ENCODE results near the gene MYRF. TPM values are rescaled to one million over a fixed set of nuclear protein-coding genes. Genes with fewer than 3 reads are reported as not detected.
A peak's percentile ranks its signal among the peaks of the same experiment; 100 is the strongest.

The MYRF gene
- total and polyA plus RNA-seq, 9 of the 15 experiments (the other 6 are each of a cell fraction or from before 2014, with no cell fraction given) = 2.3 to 25.8 (median 7.1) TPM

DNA sequence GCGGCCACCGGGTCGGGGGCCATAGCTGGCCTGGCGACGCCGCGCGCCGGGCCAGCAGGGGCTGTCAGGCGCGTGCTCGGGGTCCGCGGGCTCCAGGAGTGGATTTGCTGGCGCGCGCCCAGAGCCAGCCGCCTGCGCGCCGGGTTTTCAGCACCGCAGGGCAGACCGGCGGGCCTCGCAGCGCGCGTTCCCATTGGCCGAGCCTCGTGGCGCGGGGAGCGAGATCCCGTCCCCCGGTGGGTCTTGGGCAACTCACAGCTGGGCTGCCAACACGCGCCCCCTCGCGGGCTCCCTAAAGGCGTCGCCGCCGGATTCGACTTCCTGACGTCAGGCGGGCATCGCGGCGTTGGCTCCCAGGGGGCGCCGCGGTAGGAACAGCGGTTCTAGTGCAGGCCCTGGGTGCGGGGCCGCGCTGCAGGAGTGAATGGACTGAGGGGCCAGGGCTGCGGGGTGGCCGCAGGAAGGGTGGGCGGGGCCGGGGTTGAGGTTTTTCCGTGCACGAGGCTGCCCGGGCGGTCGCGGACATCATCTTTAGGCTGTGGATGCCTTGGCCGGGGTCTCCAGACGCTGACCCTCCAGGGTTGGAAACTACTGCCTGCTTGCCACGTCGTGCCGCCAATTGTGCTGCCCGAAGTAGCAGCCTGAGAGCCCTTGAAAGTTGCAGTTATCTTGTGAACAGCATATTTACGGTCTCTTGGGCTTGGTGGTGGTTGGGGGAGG lies 64.5 kb downstream of the MYRF start, which contains the start of gene FADS1 (continued):
- TF ChIP-seq, protein P1, sequence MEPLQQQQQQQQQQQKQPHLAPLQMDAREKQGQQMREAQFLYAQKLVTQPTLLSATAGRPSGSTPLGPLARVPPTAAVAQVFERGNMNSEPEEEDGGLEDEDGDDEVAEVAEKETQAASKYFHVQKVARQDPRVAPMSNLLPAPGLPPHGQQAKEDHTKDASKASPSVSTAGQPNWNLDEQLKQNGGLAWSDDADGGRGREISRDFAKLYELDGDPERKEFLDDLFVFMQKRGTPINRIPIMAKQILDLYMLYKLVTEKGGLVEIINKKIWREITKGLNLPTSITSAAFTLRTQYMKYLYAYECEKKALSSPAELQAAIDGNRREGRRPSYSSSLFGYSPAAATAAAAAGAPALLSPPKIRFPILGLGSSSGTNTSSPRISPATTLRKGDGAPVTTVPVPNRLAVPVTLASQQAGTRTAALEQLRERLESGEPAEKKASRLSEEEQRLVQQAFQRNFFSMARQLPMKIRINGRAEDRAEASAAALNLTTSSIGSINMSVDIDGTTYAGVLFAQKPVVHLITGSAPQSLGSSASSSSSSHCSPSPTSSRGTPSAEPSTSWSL (CRISPR knock-in tag; IDR thresholded peaks at IDR 0.05; ENCODE audit: borderline replicate concordance) = no peak
- TF ChIP-seq YY1 (IDR thresholded peaks at IDR 0.05; ENCODE audit: borderline replicate concordance in 1 of 3, control insufficient read depth in 1 of 3, extremely low read depth in 1 of 3, insufficient read depth in 3 of 3, insufficient read length in 1 of 3, insufficient replicate concordance in 2 of 3, low read depth in 1 of 3, low read length in 2 of 3) (peak in 2 of 3 experiments; percentile 67 to 73), ZNF140 (CRISPR knock-in tag; IDR thresholded peaks at IDR 0.05) (no peak), JUN (IDR thresholded peaks at IDR 0.05; ENCODE audit: borderline replicate concordance, low read depth, low read length) (peak; percentile 40; the same call in 1 of the 2 replicates), JUN (CRISPR knock-in tag; IDR thresholded peaks at IDR 0.05; ENCODE audit: borderline replicate concordance) (0 out of 2 replicates have a peak, but pooled peaks have one; percentile 12), TBP (optimal IDR thresholded peaks at IDR 0.05; ENCODE audit: low read depth, low read length) (peak; percentile 79), ILF3 (IDR thresholded peaks at IDR 0.05; ENCODE audit: borderline replicate concordance) (peak; percentile 50; the same call in 1 of the 2 replicates), ZNF384 (IDR thresholded peaks at IDR 0.05; ENCODE audit: low read depth, low read length) (peak; percentile 29; the same call in 1 of the 2 replicates), CREBBP (IDR thresholded peaks at IDR 0.05; ENCODE audit: low read depth, low read length) (no peak), ZFP1 (CRISPR knock-in tag; IDR thresholded peaks at IDR 0.05) (no peak), RBM14 (IDR thresholded peaks at IDR 0.05; ENCODE audit: borderline replicate concordance, insufficient read depth, low read depth, low read length) (no peak), ZBTB8A (IDR thresholded peaks at IDR 0.05; ENCODE audit: partially characterized antibody) (no peak), ZSCAN29 (IDR thresholded peaks at IDR 0.05) (peak; percentile 68; the same call in 1 of the 2 replicates), ZNF316 (IDR thresholded peaks at IDR 0.05) (no peak), GTF2F1 (IDR thresholded peaks at IDR 0.05; ENCODE audit: low read depth, low read length) (no peak), MECOM (CRISPR knock-in tag; IDR thresholded peaks at IDR 0.05) (no peak), ZNF184 (CRISPR knock-in tag; IDR thresholded peaks at IDR 0.05) (no peak)
- TF ChIP-seq, protein P2, sequence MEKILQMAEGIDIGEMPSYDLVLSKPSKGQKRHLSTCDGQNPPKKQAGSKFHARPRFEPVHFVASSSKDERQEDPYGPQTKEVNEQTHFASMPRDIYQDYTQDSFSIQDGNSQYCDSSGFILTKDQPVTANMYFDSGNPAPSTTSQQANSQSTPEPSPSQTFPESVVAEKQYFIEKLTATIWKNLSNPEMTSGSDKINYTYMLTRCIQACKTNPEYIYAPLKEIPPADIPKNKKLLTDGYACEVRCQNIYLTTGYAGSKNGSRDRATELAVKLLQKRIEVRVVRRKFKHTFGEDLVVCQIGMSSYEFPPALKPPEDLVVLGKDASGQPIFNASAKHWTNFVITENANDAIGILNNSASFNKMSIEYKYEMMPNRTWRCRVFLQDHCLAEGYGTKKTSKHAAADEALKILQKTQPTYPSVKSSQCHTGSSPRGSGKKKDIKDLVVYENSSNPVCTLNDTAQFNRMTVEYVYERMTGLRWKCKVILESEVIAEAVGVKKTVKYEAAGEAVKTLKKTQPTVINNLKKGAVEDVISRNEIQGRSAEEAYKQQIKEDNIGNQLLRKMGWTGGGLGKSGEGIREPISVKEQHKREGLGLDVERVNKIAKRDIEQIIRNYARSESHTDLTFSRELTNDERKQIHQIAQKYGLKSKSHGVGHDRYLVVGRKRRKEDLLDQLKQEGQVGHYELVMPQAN (IDR thresholded peaks at IDR 0.05; ENCODE audit: borderline replicate concordance) = no peak
- TF ChIP-seq, protein P3, sequence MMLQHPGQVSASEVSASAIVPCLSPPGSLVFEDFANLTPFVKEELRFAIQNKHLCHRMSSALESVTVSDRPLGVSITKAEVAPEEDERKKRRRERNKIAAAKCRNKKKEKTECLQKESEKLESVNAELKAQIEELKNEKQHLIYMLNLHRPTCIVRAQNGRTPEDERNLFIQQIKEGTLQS (IDR thresholded peaks at IDR 0.05) = no peak
- TF ChIP-seq, protein P3 (CRISPR knock-in tag; conservative IDR thresholded peaks at IDR 0.05) = no peak; the same call in 1 of the 2 replicates
- TF ChIP-seq, protein P4, sequence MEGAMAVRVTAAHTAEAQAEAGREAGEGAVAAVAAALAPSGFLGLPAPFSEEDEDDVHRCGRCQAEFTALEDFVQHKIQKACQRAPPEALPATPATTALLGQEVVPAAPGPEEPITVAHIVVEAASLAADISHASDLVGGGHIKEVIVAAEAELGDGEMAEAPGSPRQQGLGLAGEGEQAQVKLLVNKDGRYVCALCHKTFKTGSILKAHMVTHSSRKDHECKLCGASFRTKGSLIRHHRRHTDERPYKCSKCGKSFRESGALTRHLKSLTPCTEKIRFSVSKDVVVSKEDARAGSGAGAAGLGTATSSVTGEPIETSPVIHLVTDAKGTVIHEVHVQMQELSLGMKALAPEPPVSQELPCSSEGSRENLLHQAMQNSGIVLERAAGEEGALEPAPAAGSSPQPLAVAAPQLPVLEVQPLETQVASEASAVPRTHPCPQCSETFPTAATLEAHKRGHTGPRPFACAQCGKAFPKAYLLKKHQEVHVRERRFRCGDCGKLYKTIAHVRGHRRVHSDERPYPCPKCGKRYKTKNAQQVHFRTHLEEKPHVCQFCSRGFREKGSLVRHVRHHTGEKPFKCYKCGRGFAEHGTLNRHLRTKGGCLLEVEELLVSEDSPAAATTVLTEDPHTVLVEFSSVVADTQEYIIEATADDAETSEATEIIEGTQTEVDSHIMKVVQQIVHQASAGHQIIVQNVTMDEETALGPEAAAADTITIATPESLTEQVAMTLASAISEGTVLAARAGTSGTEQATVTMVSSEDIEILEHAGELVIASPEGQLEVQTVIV (CRISPR knock-in tag; IDR thresholded peaks at IDR 0.05; ENCODE audit: borderline replicate concordance) = no peak

Measured in K562 (cell line).